Osteoblast (primary cell): Measurements from ENCODE around the gene SLC28A1. TPM values are rescaled to one million over a fixed set of nuclear protein-coding genes. Genes with fewer than 3 reads are reported as not detected.

Experiments
- DNase-seq: peaks from one replicate; pipeline ENCODE4 v3.0.0; 2011; ENCODE audit warnings: low spot score, mixed read lengths; ENCODE audit not compliant: insufficient read length; ENCODE audit errors: missing footprints
- H2AFZ ChIP-seq: 2 replicates; pipeline ENCODE4 v1.6.0; 2011; ENCODE audit warnings: mild to moderate bottlenecking, low read length
- H3K27ac ChIP-seq: 2 replicates; pipeline ENCODE4 v1.5.1; 2011; ENCODE audit warnings: mild to moderate bottlenecking, low read depth, low read length, moderate library complexity
- H3K27me3 ChIP-seq: 2 replicates; pipeline ENCODE4 v1.6.0; 2012; ENCODE audit warnings: mild to moderate bottlenecking, control low read depth, inconsistent platforms, low read length, moderate library complexity; ENCODE audit not compliant: insufficient read depth
- H3K36me3 ChIP-seq: 2 replicates; pipeline ENCODE4 v1.5.1; 2011; ENCODE audit warnings: mild to moderate bottlenecking, low read length, control low read depth, moderate library complexity; ENCODE audit not compliant: insufficient read depth
- H3K4me1 ChIP-seq: 2 replicates; pipeline ENCODE4 v1.5.1; 2011; ENCODE audit warnings: mild to moderate bottlenecking, low read length, control low read depth, moderate library complexity; ENCODE audit not compliant: insufficient read depth
- H3K4me2 ChIP-seq: 2 replicates; pipeline ENCODE4 v1.6.0; 2011; ENCODE audit warnings: mild to moderate bottlenecking, low read length; ENCODE audit not compliant: insufficient read depth
- H3K4me3 ChIP-seq: fragments of 200-600 bp; sonication (generic); 3 replicates; pipeline ENCODE4 v1.5.1; 2012; ENCODE audit warnings: mild to moderate bottlenecking, low read length, inconsistent platforms; ENCODE audit not compliant: insufficient read depth
- H3K79me2 ChIP-seq: 2 replicates; pipeline ENCODE4 v1.6.0; 2012; ENCODE audit warnings: mild to moderate bottlenecking, low read length, control low read depth, inconsistent platforms; ENCODE audit not compliant: insufficient read depth
- H3K9me3 ChIP-seq: 2 replicates; pipeline ENCODE4 v1.5.1; 2011; ENCODE audit warnings: low read depth, low read length, control low read depth
- H4K20me1 ChIP-seq: 2 replicates; pipeline ENCODE4 v1.6.0; 2012; ENCODE audit warnings: mild to moderate bottlenecking, low read length, control low read depth; ENCODE audit not compliant: insufficient read depth
- CTCF ChIP-seq: IDR thresholded peaks from 2 replicates; pipeline ENCODE4 v1.5.1; 2011; ENCODE audit warnings: mild to moderate bottlenecking, low read depth, low read length, moderate library complexity; ENCODE audit errors: extremely low read depth
- total RNA-seq: library from RNA; depleted of rRNA; stranded (reverse); fragments of >200 nt; gene quantifications from 2 replicates; pipeline ENCODE4 v1.2.3, GENCODE V29; 2012

The SLC28A1 gene
- total RNA-seq, 1 donor = not detected

DNA sequence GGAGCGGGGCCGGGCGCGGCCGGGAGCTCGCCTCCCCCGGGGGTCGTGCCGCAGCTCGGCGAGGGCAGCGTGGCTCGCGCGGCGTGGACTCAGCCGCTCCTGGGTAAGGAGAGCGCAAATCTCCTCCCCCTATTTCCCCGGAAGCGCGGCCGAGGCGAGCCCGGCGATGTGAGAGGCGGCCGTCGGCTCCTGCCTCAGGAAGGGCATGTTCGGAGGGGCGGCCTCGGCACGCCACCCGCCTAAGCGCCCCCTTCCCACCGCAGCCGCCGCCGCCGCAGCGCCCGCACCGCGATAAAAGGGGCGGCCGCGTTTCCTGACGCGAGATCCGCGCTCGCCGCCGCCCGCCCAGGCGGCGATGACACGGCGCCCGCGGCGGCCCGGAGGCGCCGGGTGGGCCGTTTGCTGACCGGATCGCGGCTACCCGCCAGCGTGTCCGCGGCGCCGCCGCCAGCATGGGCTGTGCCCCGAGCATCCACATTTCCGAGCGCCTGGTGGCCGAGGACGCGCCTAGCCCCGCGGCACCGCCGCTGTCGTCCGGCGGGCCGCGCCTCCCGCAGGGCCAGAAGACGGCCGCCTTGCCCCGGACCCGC lies 97.3 kb downstream of the SLC28A1 start, which contains the start of gene PDE8A:
Gene PDE8A, plus strand, starts transcription at position 146 of the 590 bp plus-strand sequence. Its CDS starts 307 bp downstream, at position 453.
- H3K4me3 ChIP-seq = peak within 1 kb of the TSS; percentile 95
- peak within 1 kb of the TSS; percentile 87 for H3K27ac ChIP-seq
- no peaks in the 10 kb centered on the region for H3K9me3 ChIP-seq
- TF ChIP-seq CTCF = no peak
- H3K4me2 ChIP-seq = peak within 1 kb of the TSS; percentile 97
- peaks cover 31% of the 10 kb centered on the region for H4K20me1 ChIP-seq
- H3K4me1 ChIP-seq = peaks cover 13% of the 10 kb centered on the region
- H3K36me3 ChIP-seq = no peaks in the 10 kb centered on the region
- H3K27me3 ChIP-seq = no peaks in the 10 kb centered on the region
- H3K79me2 ChIP-seq = peaks cover 52% of the 10 kb centered on the region
- H2AFZ ChIP-seq = peak within 1 kb of the TSS; percentile 97
- DNase-seq = peak; percentile 96

DNA sequence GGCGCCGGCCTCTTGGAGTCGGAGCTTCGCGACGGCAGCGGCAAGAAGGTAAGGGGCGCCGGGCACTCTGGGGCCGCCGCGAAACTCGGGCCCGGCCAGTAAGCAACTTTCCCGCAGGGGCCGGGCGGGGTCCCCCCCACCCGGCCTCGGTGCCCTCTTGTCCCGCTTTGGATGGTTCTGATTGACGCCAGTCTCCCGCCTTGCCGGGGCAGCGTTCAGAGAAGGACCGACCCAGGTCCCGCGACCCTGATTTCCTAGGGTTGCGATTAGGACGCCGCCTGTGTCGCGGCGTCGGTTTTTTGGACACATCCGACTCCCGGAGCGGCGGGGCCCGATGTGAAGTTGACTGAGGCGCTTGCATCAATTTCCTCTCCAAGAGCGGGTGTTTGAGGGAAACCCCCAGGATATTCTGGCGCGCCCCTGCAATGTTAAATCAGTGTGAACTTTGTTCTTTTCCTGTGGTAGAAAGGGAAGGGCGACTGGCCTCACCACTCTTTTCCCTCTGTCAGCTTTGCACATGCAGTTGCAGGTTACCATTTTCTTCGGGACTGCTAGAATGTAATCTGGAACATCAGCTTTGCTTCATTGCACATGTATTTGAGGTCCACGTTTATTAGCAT lies 97.9 kb downstream of the SLC28A1 start:
- H3K79me2 ChIP-seq = peaks cover 58% of the 10 kb centered on the region
- no peaks in the 10 kb centered on the region for H3K9me3 ChIP-seq
- DNase-seq = peak; percentile 84
- no peak for TF ChIP-seq CTCF
- peak overlapping the region; percentile 71 for H3K27ac ChIP-seq
- peak overlapping the region; percentile 82 for H2AFZ ChIP-seq
- H3K4me1 ChIP-seq = peaks cover 13% of the 10 kb centered on the region
- peak overlapping the region; percentile 95 for H3K4me3 ChIP-seq
- H3K36me3 ChIP-seq = no peaks in the 10 kb centered on the region
- H4K20me1 ChIP-seq = peaks cover 31% of the 10 kb centered on the region
- H3K27me3 ChIP-seq = no peaks in the 10 kb centered on the region
- peak overlapping the region; percentile 97 for H3K4me2 ChIP-seq

DNA sequence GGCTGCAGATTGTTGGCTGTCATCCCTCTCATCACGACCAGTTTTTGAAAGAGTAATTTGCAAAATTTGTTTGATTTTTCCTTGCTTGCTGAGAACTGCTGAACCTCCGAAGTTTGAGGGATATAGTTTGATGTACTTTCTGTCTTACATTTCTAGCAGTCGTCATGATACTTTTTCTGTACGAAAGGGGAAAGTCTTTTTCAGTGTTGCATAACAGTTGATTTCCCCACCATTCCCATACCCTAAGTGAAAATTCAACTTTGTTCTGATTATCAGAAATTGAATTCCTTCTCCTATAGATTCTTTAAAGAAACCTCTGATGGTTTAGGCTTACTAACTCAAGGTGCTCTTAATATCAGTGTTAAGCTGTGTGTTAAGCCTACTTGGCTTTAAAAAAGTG lies 98.8 kb downstream of the SLC28A1 start:
- H3K4me1 ChIP-seq = peaks cover 13% of the 10 kb centered on the region
- H3K4me3 ChIP-seq = peak overlapping the region; percentile 95
- H3K79me2 ChIP-seq = peaks cover 66% of the 10 kb centered on the region
- H2AFZ ChIP-seq = peak overlapping the region; percentile 82
- no peak for TF ChIP-seq CTCF
- H4K20me1 ChIP-seq = peaks cover 31% of the 10 kb centered on the region
- DNase-seq = no peak
- peak overlapping the region; percentile 97 for H3K4me2 ChIP-seq
- no peaks in the 10 kb centered on the region for H3K27me3 ChIP-seq
- no peak overlapping the region for H3K27ac ChIP-seq
- no peaks in the 10 kb centered on the region for H3K9me3 ChIP-seq
- no peaks in the 10 kb centered on the region for H3K36me3 ChIP-seq

DNA sequence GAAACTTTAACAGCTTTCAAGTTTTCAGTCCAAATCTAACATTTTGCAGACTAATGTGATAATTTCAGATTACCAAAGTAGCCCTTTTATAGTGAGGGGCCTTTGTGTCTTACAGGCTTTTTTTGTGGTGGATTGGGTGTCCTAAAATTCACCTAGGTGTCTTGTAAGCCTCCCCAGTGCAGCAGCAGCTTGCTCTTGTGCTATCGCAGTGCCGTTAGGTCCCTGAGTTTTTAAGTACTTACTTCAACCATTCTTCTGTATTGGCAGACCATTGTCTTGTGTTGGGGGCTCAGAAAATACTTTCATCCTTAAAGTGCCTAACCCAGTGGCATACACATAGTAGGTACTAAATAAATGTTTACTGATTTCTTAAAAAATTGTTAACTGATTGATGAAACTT lies 99.2 kb downstream of the SLC28A1 start:
- peak overlapping the region; percentile 95 for H3K4me3 ChIP-seq
- H2AFZ ChIP-seq = no peak overlapping the region
- peaks cover 70% of the 10 kb centered on the region for H3K79me2 ChIP-seq
- peaks cover 13% of the 10 kb centered on the region for H3K4me1 ChIP-seq
- H3K9me3 ChIP-seq = no peaks in the 10 kb centered on the region
- no peak overlapping the region for H3K27ac ChIP-seq
- H3K4me2 ChIP-seq = peak overlapping the region; percentile 97
- TF ChIP-seq CTCF = no peak
- DNase-seq = no peak
- H3K27me3 ChIP-seq = no peaks in the 10 kb centered on the region
- no peaks in the 10 kb centered on the region for H3K36me3 ChIP-seq
- peaks cover 31% of the 10 kb centered on the region for H4K20me1 ChIP-seq
